NCI-H2107 treated with DMSO at 0.1 percent for 48 hours (cell line): ENCODE results near the gene ZNF805.
A peak's percentile ranks its signal among the peaks of the same experiment; 100 is the strongest.
"Not testable (repeated sequence)": the region's sequence is repeated elsewhere in the genome, so short reads cannot be mapped to it uniquely, and the experiment has no call there.

Experiments
- DNase-seq: peaks from one replicate; lab custom pipeline; 2025; ENCODE audit not compliant: unreplicated experiment; lab: John Stamatoyannopoulos, UW

Gene ZNF805

GRCh38 chr19:57267291-57267690 lies 26.9 kb downstream of the ZNF805 start:
- DNase-seq: no peak

- no peak for DNase-seq
These were observed 29.3 kb downstream of the ZNF805 start for GRCh38 chr19:57269515-57270250.

DNA sequence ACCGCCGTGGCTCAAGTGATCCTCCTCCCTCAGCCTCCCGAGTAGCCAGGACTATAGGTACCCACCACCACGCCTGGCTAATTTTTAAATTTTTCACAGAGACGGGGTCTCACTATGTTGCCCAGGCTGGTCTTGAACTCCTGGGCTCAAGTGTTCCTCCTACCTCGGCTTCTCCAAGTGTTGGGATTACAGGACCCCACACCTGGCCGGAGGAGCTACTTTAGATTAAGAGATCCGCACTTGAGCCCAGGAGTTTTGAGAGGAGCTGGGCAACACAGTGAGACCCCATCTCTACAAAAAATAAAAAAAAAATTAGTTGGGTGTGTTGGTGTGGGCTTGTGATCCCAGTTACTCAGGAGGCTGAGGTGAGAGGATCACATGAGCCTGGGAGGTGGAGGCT lies 30.8 kb downstream of the ZNF805 start:
- DNase-seq: no peak

- DNase-seq: no peak
These were observed 32.6 kb downstream of the ZNF805 start for GRCh38 chr19:57273014-57273413.

DNA sequence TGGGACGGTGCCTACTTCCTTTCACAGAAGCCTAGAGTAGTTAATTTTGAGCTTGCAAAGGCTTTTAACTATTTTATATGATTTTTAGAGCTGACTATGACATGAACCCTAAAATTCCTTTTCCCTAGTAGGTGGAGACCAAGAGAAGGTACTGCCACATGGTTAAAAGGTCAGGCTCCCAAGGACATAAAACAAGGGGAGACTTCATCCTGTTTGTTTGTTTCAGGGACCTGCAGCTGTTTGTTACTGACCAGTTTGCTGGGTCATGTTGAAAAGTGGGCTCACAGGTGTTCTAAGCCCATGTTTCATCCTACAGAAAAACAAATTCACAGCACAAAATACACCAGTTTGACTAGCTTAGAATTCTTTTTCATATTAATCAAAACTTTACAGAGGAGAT lies 36.0 kb downstream of the ZNF805 start:
- DNase-seq: no peak

DNA sequence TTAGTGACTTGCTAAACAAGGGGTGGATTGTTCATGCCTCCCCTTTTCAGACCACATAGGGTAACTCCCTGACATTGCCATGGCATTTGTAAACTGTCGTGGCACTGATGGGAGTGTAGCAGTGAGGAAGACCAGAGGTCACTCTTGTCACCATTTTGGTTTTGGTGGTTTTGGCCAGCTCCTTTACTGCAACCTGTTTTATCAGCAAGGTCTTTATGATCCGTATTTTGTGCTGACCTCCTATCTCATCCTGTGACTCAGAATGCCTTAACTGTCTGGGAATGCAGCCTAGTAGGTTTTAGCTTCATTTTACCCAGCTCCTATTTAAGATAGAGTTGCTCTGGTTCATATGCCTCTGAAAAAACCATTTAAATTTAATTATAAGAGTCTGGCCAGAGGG lies 38.0 kb downstream of the ZNF805 start:
- not testable (repeated sequence) for DNase-seq

GRCh38 chr19:57279418-57280164 lies 39.2 kb downstream of the ZNF805 start:
- DNase-seq: peak; percentile 85

GRCh38 chr19:57280165-57280961 lies 39.9 kb downstream of the ZNF805 start, which contains the start of gene ZNF460:
ZNF460 (plus strand) TSS chr19:57280485; CDS start chr19:57280807, 322 bp downstream.
- peak; percentile 86 for DNase-seq

GRCh38 chr19:57280962-57281400 lies 40.5 kb downstream of the ZNF805 start:
- no peak for DNase-seq

GRCh38 chr19:57282011-57282643 lies 41.7 kb downstream of the ZNF805 start:
- DNase-seq: no peak

- no peak for DNase-seq
These were observed 47.9 kb downstream of the ZNF805 start for GRCh38 chr19:57288373-57288772.

- DNase-seq: no peak
These were observed 50.5 kb downstream of the ZNF805 start for GRCh38 chr19:57290970-57291369.

DNA sequence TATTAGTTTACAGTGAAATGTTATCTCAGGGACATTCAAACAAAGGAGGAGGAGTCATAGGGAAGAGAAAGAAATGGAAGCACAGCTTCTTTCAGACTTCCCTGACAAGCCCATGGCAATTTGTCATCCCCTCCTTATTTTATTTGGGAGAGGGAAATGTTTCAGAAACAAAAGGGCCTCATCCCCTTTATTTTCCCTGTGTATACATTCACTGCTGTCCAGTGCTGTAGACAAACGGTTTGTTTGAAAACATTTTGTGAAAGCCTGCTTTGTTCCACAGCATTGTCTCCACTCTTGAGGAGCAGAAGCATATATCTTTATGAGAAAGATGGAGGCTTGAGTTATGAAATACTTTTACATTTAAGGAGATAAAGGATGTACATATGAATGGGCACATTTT lies 52.1 kb downstream of the ZNF805 start:
- no peak for DNase-seq

DNA sequence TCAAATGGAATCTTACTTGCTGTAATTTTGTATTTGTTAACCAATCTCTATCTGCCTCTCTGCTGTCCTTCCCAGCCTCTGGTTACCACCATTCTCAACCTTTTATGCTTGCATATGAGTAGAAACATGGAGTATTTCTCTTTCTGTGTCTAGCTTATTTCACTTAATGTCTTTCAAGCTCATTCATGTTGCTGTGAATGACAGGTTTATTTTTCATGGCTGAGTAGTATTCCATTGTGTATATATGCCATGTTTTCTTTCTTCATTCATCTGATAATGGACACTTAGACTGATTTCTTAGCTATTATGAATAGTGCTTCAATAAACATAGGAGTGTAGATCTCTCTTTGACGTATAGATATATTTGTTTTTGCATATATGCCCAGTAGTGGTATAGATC lies 53.3 kb downstream of the ZNF805 start:
- DNase-seq: no peak

DNA sequence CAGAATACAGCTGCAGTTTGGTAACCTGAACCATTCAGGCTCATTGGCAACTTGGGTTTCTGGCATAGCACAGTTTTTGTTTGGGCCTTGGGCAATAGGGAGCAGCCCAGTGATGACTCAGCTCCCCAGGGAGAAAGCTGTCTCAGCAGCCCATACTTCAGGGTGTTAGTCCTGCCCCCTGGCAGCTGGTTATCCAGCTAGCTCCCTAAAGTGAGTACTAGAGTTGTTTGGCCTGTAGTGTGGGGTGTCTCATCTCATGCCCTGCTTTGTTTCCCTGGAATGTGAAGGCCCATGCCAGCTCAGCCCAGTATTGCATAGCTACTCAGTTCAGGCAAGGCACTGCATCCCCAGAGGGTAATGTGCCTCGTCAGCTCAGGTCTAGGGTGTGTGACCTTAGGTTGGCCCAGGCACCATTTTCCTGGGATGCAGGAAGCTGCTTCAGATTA lies 61.6 kb downstream of the ZNF805 start:
- DNase-seq: peak; percentile 74

GRCh38 chr19:57302727-57303401 lies 62.4 kb downstream of the ZNF805 start:
- no peak for DNase-seq
